HepG2 (cell line): Measurements from ENCODE around the gene PLEKHA8. TPM values are rescaled to one million over a fixed set of nuclear protein-coding genes. Genes with fewer than 3 reads are reported as not detected.
A peak's percentile ranks its signal among the peaks of the same experiment; 100 is the strongest.

Experiments used
- AHDC1 ChIP-seq: sonication (generic); formaldehyde crosslinking; IDR thresholded peaks from 2 replicates; pipeline ENCODE4 v1.5.1; 2020; ENCODE audit warnings: mild to moderate bottlenecking, missing genetic modification reagents, borderline replicate concordance
- CEBPZ ChIP-seq: IDR thresholded peaks from 2 replicates; pipeline ENCODE4 v1.6.1; 2012; ENCODE audit warnings: low read length, improper control_type of control experiment
- FOSL2 ChIP-seq: sonication (generic); formaldehyde crosslinking; IDR thresholded peaks from 2 replicates; pipeline ENCODE4 v1.4.0; 2020; ENCODE audit warnings: missing genetic modification reagents
- HOXA5 ChIP-seq: sonication (generic); formaldehyde crosslinking; IDR thresholded peaks from 2 replicates; pipeline ENCODE4 v1.4.0; 2020; ENCODE audit warnings: missing genetic modification reagents
- MLLT10 ChIP-seq: sonication (generic); formaldehyde crosslinking; IDR thresholded peaks from 2 replicates; pipeline ENCODE4 v1.4.0; 2020; ENCODE audit warnings: missing genetic modification reagents
- NFATC3 ChIP-seq: sonication (generic); formaldehyde crosslinking; IDR thresholded peaks from 2 replicates; pipeline ENCODE4 v1.5.1; 2020; ENCODE audit warnings: mild to moderate bottlenecking, missing genetic modification reagents
- NFIC ChIP-seq: IDR thresholded peaks from 2 replicates; pipeline ENCODE4 v1.6.1; 2012; ENCODE audit warnings: mild to moderate bottlenecking, low read length, inconsistent platforms
- POLR2A ChIP-seq, 2 experiments: IDR thresholded peaks; 2 replicates each; pipeline ENCODE4 v1.6.1; 2011; ENCODE audit warnings: low read depth in 2 of 2, low read length in 2 of 2, mild to moderate bottlenecking in 1 of 2, moderate library complexity in 1 of 2; ENCODE audit not compliant: insufficient read depth in 1 of 2
- SIN3A ChIP-seq: IDR thresholded peaks from 2 replicates; pipeline ENCODE4 v1.6.1; 2011; ENCODE audit warnings: low read depth, mild to moderate bottlenecking, control low read depth, low read length, borderline replicate concordance
- XBP1 ChIP-seq: sonication (generic); formaldehyde crosslinking; IDR thresholded peaks from 2 replicates; pipeline ENCODE4 v1.5.0; 2020; ENCODE audit warnings: missing genetic modification reagents
- ZBTB7A ChIP-seq: sonication (generic); formaldehyde crosslinking; IDR thresholded peaks from 2 replicates; pipeline ENCODE4 v1.8.0; 2022; ENCODE audit warnings: mild to moderate bottlenecking, missing genetic modification reagents
- ZFP41 ChIP-seq: sonication (generic); formaldehyde crosslinking; IDR thresholded peaks from 2 replicates; pipeline ENCODE4 v1.4.0; 2020; ENCODE audit warnings: mild to moderate bottlenecking, missing genetic modification reagents, borderline replicate concordance
- ZFYVE20 ChIP-seq: sonication (generic); formaldehyde crosslinking; IDR thresholded peaks from 2 replicates; pipeline ENCODE4 v1.8.0; 2023; ENCODE audit warnings: low read depth, mild to moderate bottlenecking, moderate library complexity, missing genetic modification reagents, borderline replicate concordance
- ZNF3 ChIP-seq: IDR thresholded peaks from 2 replicates; pipeline ENCODE4 v1.7.0; 2017; ENCODE audit warnings: inconsistent platforms
- ZNF329 ChIP-seq: sonication (generic); formaldehyde crosslinking; IDR thresholded peaks from 2 replicates; pipeline ENCODE4 v1.9.0; 2021; ENCODE audit warnings: low read depth, mild to moderate bottlenecking, missing genetic modification reagents
- ZNF382 ChIP-seq: sonication (generic); formaldehyde crosslinking; IDR thresholded peaks from 2 replicates; pipeline ENCODE4 v1.5.0; 2020; ENCODE audit warnings: missing genetic modification reagents, mild to moderate bottlenecking, borderline replicate concordance
- ZNF547 ChIP-seq: sonication (generic); formaldehyde crosslinking; IDR thresholded peaks from 2 replicates; pipeline ENCODE4 v1.5.1; 2020; ENCODE audit warnings: mild to moderate bottlenecking, missing genetic modification reagents
- ZNF562 ChIP-seq: sonication (generic); formaldehyde crosslinking; IDR thresholded peaks from 2 replicates; pipeline ENCODE4 v1.8.0; 2022; ENCODE audit warnings: missing genetic modification reagents, borderline replicate concordance
- ZNF563 ChIP-seq: sonication (generic); formaldehyde crosslinking; IDR thresholded peaks from 2 replicates; pipeline ENCODE4 v1.8.0; 2022; ENCODE audit warnings: mild to moderate bottlenecking, moderate library complexity, missing genetic modification reagents
- ZNF678 ChIP-seq: sonication (generic); formaldehyde crosslinking; IDR thresholded peaks from 2 replicates; pipeline ENCODE4 v1.4.0; 2020; ENCODE audit warnings: mild to moderate bottlenecking, missing genetic modification reagents
- ZZZ3 ChIP-seq: sonication (generic); formaldehyde crosslinking; IDR thresholded peaks from 2 replicates; pipeline ENCODE4 v1.4.0; 2020; ENCODE audit warnings: missing genetic modification reagents, mild to moderate bottlenecking, borderline replicate concordance
- polyA plus RNA-seq, 8 experiments: library from polyadenylated mRNA; depleted of rRNA in 3 of 8; stranded (reverse) in 7 of 8; unstranded in 1 of 8; fragments of >200 nt; fragmentation: Illumina TruSeq in 4 of 8; extraction: Trizol in 4 of 8; gene quantifications; 2 replicates each; pipeline versions ENCODE4 v1.2.1 to v1.2.3, GENCODE V29; 2011 to 2016; ENCODE audit warnings: low read depth in 4 of 8, missing spikeins in 1 of 8, mixed read lengths in 1 of 8; ENCODE audit not compliant: insufficient read depth in 1 of 8
- total RNA-seq, 5 experiments: library from RNA; depleted of rRNA; stranded (reverse); fragments of >200 nt; fragmentation: Illumina TruSeq; extraction: Trizol; gene quantifications; 2 replicates each; pipeline ENCODE4 v1.2.3, GENCODE V29; 2016; ENCODE audit warnings: low read depth in 1 of 5
- TF ChIP-seq, protein P1 (sequence below): sonication (generic); formaldehyde crosslinking; IDR thresholded peaks from 2 replicates; pipeline ENCODE4 v1.4.0; 2020; ENCODE audit warnings: mild to moderate bottlenecking, missing genetic modification reagents

PLEKHA8 gene
- total and polyA plus RNA-seq, 2 of the 13 experiments (the other 11 are each of a cell fraction or from before 2014, with no cell fraction given): 12.5 to 26.4 TPM

GRCh38 chr7:30026229-30027064 is 1.8 kb upstream of the PLEKHA8 start, which contains the start of gene FKBP14 (continued):
- TF ChIP-seq MLLT10 (no peak), NFATC3 (peak; percentile 74; the same call in 1 of the 2 replicates), NFIC (no peak), POLR2A (IDR thresholded peaks at IDR 0.05; ENCODE audit: insufficient read depth in 1 of 2, low read depth in 2 of 2, low read length in 2 of 2) (peak; percentile 69 to 79), ZNF329 (CRISPR knock-in tag) (no peak), ZNF562 (CRISPR knock-in tag) (no peak), CEBPZ (no peak), HOXA5 (CRISPR knock-in tag) (peak; percentile 62; the same call in 1 of the 2 replicates), SIN3A (peak; percentile 90), ZNF563 (CRISPR knock-in tag) (no peak), ZFP41 (CRISPR knock-in tag) (no peak), ZNF3 (CRISPR knock-in tag) (no peak), ZBTB7A (CRISPR knock-in tag) (no peak), AHDC1 (CRISPR knock-in tag) (no peak), FOSL2 (peak; percentile 29; the same call in 1 of the 2 replicates), ZZZ3 (CRISPR knock-in tag) (no peak; the same call in 1 of the 2 replicates), ZNF382 (CRISPR knock-in tag) (no peak), ZNF547 (CRISPR knock-in tag) (no peak), ZNF678 (CRISPR knock-in tag) (no peak), ZFYVE20 (CRISPR knock-in tag) (no peak), XBP1 (CRISPR knock-in tag) (no peak)
- TF ChIP-seq, protein P1, sequence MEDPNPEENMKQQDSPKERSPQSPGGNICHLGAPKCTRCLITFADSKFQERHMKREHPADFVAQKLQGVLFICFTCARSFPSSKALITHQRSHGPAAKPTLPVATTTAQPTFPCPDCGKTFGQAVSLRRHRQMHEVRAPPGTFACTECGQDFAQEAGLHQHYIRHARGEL: no peak
